Muscle of back (tissue), 11 donors: ENCODE measurements around the gene ZMPSTE24. TPM values are rescaled to one million over a fixed set of nuclear protein-coding genes. Genes with fewer than 3 reads are reported as not detected.
"Not testable (repeated sequence)": the region's sequence is repeated elsewhere in the genome, so short reads cannot be mapped to it uniquely, and the experiment has no call there.

Experiments used
- DNase-seq, 3 donors: peaks; one replicate each; pipeline versions ENCODE4 v3.0.0 to v3.0.0-alpha.2; 2013
- polyA plus RNA-seq, 10 donors: library from polyadenylated mRNA; unstranded; fragments of 120-200 nt; gene quantifications; one replicate each; pipeline ENCODE4 v1.2.1, GENCODE V29; 2013; ENCODE audit not compliant: insufficient read length in 10 of 10

The ZMPSTE24 gene
- polyA plus RNA-seq, 10 donors, result 25.9 to 31.1 (median 28.3) TPM

- peak in 1 of 3 donors; percentile 58 for DNase-seq
Measured at GRCh38 chr1:40316595-40317393, 58.8 kb downstream of the ZMPSTE24 start, which contains the start of gene COL9A2. Gene COL9A2, minus strand, starts transcription at chr1:40317286. Its CDS starts 89 bp downstream, at chr1:40317197.

GRCh38 chr1:40317394-40318074 is 59.5 kb downstream of the ZMPSTE24 start:
- DNase-seq, result no peak

GRCh38 chr1:40318476-40318875 is 60.4 kb downstream of the ZMPSTE24 start:
- no peak for DNase-seq

GRCh38 chr1:40318970-40319621 is 61.1 kb downstream of the ZMPSTE24 start:
- no peak for DNase-seq

GRCh38 chr1:40331403-40331802 is 73.4 kb downstream of the ZMPSTE24 start:
- DNase-seq, result not testable (repeated sequence)

GRCh38 chr1:40332695-40333094 is 74.7 kb downstream of the ZMPSTE24 start:
- no peak for DNase-seq

GRCh38 chr1:40337443-40337842 is 79.4 kb downstream of the ZMPSTE24 start:
- DNase-seq, result no peak

GRCh38 chr1:40338745-40339419 is 80.8 kb downstream of the ZMPSTE24 start:
- DNase-seq, result peak; percentile 59 to 80 (median 71)

GRCh38 chr1:40339420-40340323 is 81.6 kb downstream of the ZMPSTE24 start:
- no peak for DNase-seq

GRCh38 chr1:40341491-40342380 is 83.7 kb downstream of the ZMPSTE24 start:
- DNase-seq, result no peak

GRCh38 chr1:40342381-40342717 is 84.3 kb downstream of the ZMPSTE24 start:
- not testable (repeated sequence) for DNase-seq

Other genes with a start within 250 kb of the ZMPSTE24 start
- 100 to 1,000 TPM in 1 of 10 donors, 10 to 100 TPM in 9; 78.2 to 116 (median 91.9) TPM for gene CAP1, start 217.5 kb upstream of the ZMPSTE24 start, polyA plus RNA-seq
- gene PPT1, start 161.0 kb upstream of the ZMPSTE24 start, polyA plus RNA-seq, result 10 to 100 TPM; 40.7 to 69.1 (median 48.9) TPM
- 10 to 100 TPM; 12.7 to 22.3 (median 15.4) TPM for gene RLF, start 96.8 kb upstream of the ZMPSTE24 start, polyA plus RNA-seq
- gene TMCO2, start 10.3 kb upstream of the ZMPSTE24 start, polyA plus RNA-seq, result not detected
- gene COL9A2, start 59.0 kb downstream of the ZMPSTE24 start, polyA plus RNA-seq, result 1 to 10 TPM; 1.2 to 2.7 (median 1.6) TPM
- gene SMAP2, start 115.5 kb downstream of the ZMPSTE24 start, polyA plus RNA-seq, result 10 to 100 TPM; 13.6 to 22.5 (median 18.6) TPM
- 1 to 10 TPM; 2.9 to 5.2 (median 3.4) TPM for gene ZFP69B, start 192.2 kb downstream of the ZMPSTE24 start, polyA plus RNA-seq
- gene ZFP69, start 219.1 kb downstream of the ZMPSTE24 start, polyA plus RNA-seq, result 1 to 10 TPM; 4.3 to 6.5 (median 5.0) TPM